ENCODE measurements around the gene MCMBP. TPM values are rescaled to one million over a fixed set of nuclear protein-coding genes. Genes with fewer than 3 reads are reported as not detected.
"Not testable (repeated sequence)": the region's sequence is repeated elsewhere in the genome, so short reads cannot be mapped to it uniquely, and the experiment has no call there.

The MCMBP gene
- total RNA-seq, 1 experiment from 2014 or later = 95.3 TPM

- peaks cover 3% of the 10 kb centered on the region; the same call in 1 of the 2 replicates for H3K4me1 ChIP-seq
- no peaks in the 10 kb centered on the region for H3K27me3 ChIP-seq
- peaks cover 6% of the 10 kb centered on the region; the same call in 1 of the 2 replicates for H3K9me3 ChIP-seq (replicated peaks)
- DNase-seq = peak; percentile 96 to 97
- peaks cover 11% of the 10 kb centered on the region for H3K36me3 ChIP-seq
- peak within 1 kb of the TSS; percentile 76 for H3K4me3 ChIP-seq
- H3K27ac ChIP-seq = peak within 1 kb of the TSS; percentile 69
Observed at GRCh38 chr10:119892188-119893065, 19.8 kb upstream of the MCMBP start, which contains the start of gene SEC23IP. Gene SEC23IP, plus strand, starts transcription at chr10:119892730. Its CDS starts 53 bp downstream, at chr10:119892783.

DNA sequence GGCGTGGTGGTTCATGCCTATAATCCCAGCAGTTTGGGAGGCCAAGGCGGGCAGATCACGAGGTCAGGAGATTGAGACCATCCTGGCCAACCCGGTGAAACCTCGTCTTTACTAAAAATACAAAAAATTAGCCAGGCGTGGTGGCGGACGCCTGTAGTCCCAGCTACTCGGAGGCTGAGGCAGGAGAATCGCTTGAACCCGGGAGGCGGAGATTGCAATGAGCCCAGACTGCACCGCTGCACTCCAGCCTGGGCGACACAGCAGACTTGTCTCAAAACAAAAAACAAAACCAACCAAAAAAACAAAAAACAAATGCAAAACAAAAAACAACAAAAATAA, 19.2 kb upstream of the MCMBP start:
- not testable (repeated sequence) for H3K9me3 ChIP-seq (replicated peaks); H3K4me1 ChIP-seq; H3K27me3 ChIP-seq
- Histone ChIP-seq H3K36me3 (peaks cover 11% of the 10 kb centered on the region), H3K4me3 (peak overlapping the region; percentile 76), H3K27ac (peak overlapping the region; percentile 69)
- peak in 1 of 2 experiments; percentile 14 for DNase-seq

DNA sequence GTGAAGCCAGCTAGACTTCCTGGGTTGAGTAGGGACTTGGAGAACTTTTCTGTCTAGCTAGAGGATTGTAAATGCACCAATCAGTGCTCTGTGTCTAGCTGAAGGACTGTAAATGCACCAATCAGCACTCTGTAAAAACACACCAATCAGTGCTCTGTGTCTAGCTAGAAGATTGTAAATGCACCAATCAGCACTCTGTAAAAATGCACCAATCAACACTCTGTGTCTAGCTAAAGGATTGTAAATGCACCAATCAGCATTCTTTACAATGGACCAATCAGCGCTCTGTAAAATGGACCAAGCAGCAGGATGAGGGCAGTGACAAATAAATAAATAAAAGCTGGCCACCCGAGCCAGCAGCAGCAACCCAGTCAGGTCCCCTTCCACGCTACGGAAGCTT, 17.7 kb upstream of the MCMBP start:
- H3K36me3 ChIP-seq; H3K27me3 ChIP-seq; DNase-seq; H3K4me3 ChIP-seq; H3K27ac ChIP-seq; H3K4me1 ChIP-seq; H3K9me3 ChIP-seq (replicated peaks): not testable (repeated sequence)

GRCh38 chr10:119889201-119889600, 16.6 kb upstream of the MCMBP start:
- H3K27me3 ChIP-seq, DNase-seq, H3K36me3 ChIP-seq: not testable (repeated sequence)

DNA sequence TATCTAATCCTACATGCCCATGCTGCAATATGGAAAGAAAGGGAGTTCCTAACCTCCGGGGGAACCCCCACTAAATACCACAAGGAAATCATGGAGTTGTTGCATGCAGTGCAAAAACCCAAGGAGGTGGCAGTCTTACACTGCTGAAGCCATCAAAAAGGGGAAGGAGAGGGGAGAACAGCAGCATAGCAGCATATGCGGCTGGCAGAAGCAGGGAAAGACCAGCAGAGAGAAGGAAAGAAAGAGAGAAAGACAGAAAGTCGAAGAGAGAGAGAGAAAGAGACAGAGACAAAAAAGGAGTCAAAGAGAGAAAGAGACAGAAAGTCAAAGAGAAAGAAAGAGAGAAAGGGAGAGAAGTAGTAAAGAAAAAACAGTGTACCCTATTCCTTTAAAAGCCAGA, 16.1 kb upstream of the MCMBP start:
- not testable (repeated sequence) for H3K36me3 ChIP-seq; H3K4me3 ChIP-seq; H3K4me1 ChIP-seq; H3K9me3 ChIP-seq (replicated peaks); H3K27ac ChIP-seq; H3K27me3 ChIP-seq; DNase-seq

More at GRCh38 chr10:119889201-119889600, 16.6 kb upstream of the MCMBP start:
- H3K4me1 ChIP-seq; H3K9me3 ChIP-seq (replicated peaks); H3K4me3 ChIP-seq; H3K27ac ChIP-seq: not testable (repeated sequence)

DNA sequence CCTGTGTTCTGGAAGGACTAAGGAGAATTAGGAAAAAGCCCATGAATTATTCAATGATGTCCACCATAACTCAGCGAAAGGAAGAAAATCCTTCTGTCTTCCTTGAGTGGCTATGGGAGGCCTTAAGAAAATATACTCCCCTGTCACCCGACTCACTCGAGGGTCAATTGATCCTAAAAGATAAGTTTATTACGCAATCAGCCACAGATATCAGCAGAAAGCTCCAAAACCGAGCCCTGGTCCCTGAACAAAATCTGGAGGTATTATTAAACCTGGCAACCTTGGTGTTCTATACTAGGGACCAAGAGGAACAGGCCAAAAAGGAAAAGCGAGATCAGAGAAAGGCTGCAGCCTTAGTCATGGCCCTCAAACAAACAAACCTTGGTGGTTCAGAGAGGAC, 13.4 kb upstream of the MCMBP start:
- H3K9me3 ChIP-seq (replicated peaks); H3K36me3 ChIP-seq; H3K27me3 ChIP-seq; H3K4me1 ChIP-seq; H3K4me3 ChIP-seq; DNase-seq; H3K27ac ChIP-seq: not testable (repeated sequence)

DNA sequence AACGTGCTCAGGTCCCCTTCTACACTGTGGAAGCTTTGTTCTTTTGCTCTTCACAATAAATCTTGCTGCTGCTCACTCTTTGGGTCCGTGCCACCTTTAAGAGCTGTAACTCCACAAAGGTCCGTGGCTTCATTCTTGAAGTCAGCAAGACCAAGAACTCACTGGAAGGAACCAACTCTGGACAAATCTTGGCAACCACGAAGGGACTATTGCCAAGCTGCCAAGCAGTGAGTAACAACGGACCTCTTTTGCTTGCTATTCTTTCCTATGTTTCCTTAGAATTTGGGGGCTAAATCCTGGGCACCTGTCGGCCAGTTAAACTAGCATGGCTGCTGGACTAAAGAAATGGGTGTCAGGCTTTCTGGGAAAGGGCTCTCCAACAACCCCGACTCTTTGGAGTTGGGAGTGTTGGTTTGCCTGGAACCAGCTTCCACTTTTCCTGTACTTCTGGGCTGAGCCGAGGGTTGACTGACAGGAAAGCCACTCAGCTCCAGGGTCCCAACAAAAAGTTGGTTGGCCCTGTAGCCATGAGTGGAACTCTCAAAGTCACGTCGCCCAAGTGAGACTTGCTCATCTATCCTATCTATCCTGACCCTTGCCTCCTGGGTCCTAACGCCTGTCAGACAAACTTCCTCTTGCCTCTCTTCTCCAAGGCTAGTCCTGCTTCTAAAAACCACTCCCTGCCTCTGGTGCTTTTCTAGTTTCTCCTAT, 11.4 kb upstream of the MCMBP start:
- not testable (repeated sequence) for H3K27me3 ChIP-seq; H3K4me3 ChIP-seq; H3K27ac ChIP-seq; H3K36me3 ChIP-seq; H3K9me3 ChIP-seq (replicated peaks); H3K4me1 ChIP-seq; DNase-seq

DNA sequence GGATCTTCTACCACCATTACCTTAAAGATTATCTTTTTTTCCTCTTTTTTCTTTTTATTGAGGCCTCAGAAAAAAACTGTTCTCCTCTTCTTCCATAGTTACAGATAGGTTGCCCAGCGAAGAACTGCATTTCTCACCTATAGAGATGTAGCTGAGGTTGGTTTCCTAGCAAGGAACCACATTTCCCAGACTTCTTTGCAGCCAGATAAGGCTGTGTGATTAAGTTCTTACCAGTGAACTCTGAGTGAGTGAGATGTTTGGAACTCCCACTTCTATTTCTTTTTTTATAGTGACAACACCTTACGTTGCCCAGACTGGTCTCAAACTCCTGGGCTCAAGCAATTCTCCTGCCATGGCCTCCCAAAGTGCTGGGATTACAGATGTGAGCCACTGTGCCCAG, 5.9 kb upstream of the MCMBP start:
- DNase-seq = no peak
- Histone ChIP-seq H3K4me1 (no peaks in the 10 kb centered on the region), H3K9me3 (replicated peaks) (no peaks in the 10 kb centered on the region), H3K4me3 (no peak overlapping the region), H3K27me3 (no peaks in the 10 kb centered on the region), H3K36me3 (no peaks in the 10 kb centered on the region), H3K27ac (no peak overlapping the region)

- Histone ChIP-seq H3K4me1 (no peaks in the 10 kb centered on the region), H3K36me3 (no peaks in the 10 kb centered on the region), H3K4me3 (peak overlapping the region; percentile 89), H3K27ac (peak overlapping the region; percentile 53), H3K9me3 (replicated peaks) (no peaks in the 10 kb centered on the region), H3K27me3 (no peaks in the 10 kb centered on the region)
- DNase-seq = peak; percentile 87 to 93
Observed at GRCh38 chr10:119872860-119873681, 428 bp upstream of the MCMBP start.

DNA sequence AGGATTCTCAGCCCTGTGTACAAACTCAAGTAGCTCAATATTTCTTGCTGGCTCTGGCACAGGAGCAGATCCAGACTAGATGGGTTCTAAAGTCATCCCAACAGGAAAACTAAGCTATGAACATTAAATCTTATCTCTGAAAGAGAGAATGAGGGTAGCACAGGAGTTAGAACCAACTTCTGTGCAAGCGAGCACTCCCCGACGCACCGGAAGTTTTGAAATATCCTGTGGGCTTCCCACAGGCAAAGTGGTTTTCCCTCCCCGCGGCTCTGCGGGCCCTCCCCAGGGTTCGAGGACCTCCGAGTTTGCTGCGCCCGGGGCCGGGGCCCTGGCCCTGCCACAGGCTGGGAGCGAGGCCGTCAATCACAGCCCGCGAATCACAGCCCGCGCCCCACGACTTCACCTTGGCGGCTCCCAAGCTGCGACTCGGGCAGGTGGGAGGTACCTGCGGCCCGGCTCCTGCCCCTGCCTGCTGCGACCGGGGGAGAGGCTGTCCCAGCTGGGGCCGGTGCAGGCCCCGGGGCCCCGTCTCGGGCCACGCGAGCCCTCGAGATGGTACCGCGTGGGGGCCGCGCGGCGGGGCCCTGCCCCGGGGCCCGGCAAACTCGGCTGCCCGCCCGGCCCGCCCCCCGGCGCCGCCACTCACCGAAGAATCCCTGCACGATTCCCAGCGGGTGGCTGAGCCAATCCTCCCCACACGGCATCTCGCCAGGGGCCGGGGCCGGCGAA, 598 bp downstream of the MCMBP start:
- Histone ChIP-seq H3K4me1 (no peaks in the 10 kb centered on the region), H3K27ac (peak overlapping the region; percentile 50), H3K9me3 (replicated peaks) (no peaks in the 10 kb centered on the region), H3K36me3 (no peaks in the 10 kb centered on the region), H3K27me3 (no peaks in the 10 kb centered on the region), H3K4me3 (peak overlapping the region; percentile 89)
- peak; percentile 35 to 49 for DNase-seq

DNA sequence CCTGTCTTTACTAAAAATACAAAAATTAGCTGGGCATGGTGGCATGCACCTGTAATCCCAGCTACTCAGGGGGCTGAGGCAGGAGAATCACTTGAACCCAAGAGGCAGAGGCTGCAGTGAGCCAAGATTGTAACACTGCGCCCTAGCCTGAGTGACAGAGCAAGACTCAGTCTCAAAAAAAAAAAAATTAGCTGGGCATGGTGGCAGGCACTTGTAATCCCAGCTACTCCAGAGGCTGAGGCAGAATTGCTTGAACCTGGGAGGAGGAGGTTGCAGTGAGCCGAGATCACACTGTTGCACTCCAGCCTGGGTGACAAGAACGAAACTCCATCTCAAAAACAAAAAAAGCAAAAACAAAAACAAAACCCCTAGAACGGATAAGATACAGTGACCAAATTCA, 3.2 kb downstream of the MCMBP start:
- not testable (repeated sequence) for H3K27ac ChIP-seq; H3K4me3 ChIP-seq; H3K27me3 ChIP-seq; H3K9me3 ChIP-seq (replicated peaks); H3K4me1 ChIP-seq; DNase-seq
- peaks cover 13% of the 10 kb centered on the region for H3K36me3 ChIP-seq

- Histone ChIP-seq H3K27me3 (no peaks in the 10 kb centered on the region), H3K4me1 (no peaks in the 10 kb centered on the region), H3K4me3 (no peak overlapping the region), H3K9me3 (replicated peaks) (no peaks in the 10 kb centered on the region), H3K36me3 (peaks cover 18% of the 10 kb centered on the region), H3K27ac (no peak overlapping the region)
- no peak for DNase-seq
Observed at GRCh38 chr10:119867317-119867716, 5.3 kb downstream of the MCMBP start.

GRCh38 chr10:119865699-119866240, 6.9 kb downstream of the MCMBP start:
- no peaks in the 10 kb centered on the region for H3K4me1 ChIP-seq
- H3K4me3 ChIP-seq = no peak overlapping the region
- no peaks in the 10 kb centered on the region for H3K9me3 ChIP-seq (replicated peaks)
- H3K27me3 ChIP-seq = no peaks in the 10 kb centered on the region
- peaks cover 18% of the 10 kb centered on the region for H3K36me3 ChIP-seq
- no peak for DNase-seq
- H3K27ac ChIP-seq = no peak overlapping the region

GRCh38 chr10:119863951-119864565, 8.6 kb downstream of the MCMBP start:
- DNase-seq = no peak
- Histone ChIP-seq H3K36me3 (peaks cover 18% of the 10 kb centered on the region), H3K4me1 (no peaks in the 10 kb centered on the region), H3K4me3 (no peak overlapping the region), H3K9me3 (replicated peaks) (no peaks in the 10 kb centered on the region), H3K27me3 (no peaks in the 10 kb centered on the region), H3K27ac (no peak overlapping the region)
